SU-DHL-6 (cell line): ENCODE measurements around the gene OR51G2.

Experiments
- EZH2phosphoT487 ChIP-seq: fragments of 200-600 bp; sonication (generic), shearing (Covaris generic); conservative IDR thresholded peaks from 2 replicates; pipeline ENCODE4 v1.6.1; 2018; ENCODE audit warnings: mild to moderate bottlenecking, antibody characterized with exemption, low read length, moderate library complexity, mixed read lengths
- TF ChIP-seq, protein P1 (sequence below): fragments of 200-600 bp; sonication (generic); IDR thresholded peaks from one replicate; pipeline ENCODE4 v1.5.1; 2017; ENCODE audit warnings: antibody characterized with exemption, mild to moderate bottlenecking, low read length, moderate library complexity; ENCODE audit not compliant: insufficient read depth, poor library complexity, severe bottlenecking

DNA sequence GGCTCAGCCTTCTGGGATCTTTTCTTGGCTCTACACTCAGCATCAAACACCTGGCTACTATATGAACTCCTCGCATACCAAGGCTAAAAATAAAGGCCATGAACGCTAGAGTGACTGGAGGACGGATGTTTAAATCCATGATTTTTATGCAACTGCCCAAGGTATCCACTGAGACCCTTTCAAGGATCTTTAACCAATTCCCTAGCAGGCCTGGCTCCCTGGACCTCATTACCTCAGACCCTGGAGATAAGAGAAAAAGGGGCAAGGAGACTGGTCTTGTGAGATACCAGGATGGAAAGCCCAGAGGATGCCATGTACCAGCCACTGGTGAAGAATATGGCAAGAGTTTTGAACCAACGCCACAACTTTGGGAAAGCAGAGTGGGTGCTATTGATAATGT, at the start of gene OR51G2:
- TF ChIP-seq, protein P1, sequence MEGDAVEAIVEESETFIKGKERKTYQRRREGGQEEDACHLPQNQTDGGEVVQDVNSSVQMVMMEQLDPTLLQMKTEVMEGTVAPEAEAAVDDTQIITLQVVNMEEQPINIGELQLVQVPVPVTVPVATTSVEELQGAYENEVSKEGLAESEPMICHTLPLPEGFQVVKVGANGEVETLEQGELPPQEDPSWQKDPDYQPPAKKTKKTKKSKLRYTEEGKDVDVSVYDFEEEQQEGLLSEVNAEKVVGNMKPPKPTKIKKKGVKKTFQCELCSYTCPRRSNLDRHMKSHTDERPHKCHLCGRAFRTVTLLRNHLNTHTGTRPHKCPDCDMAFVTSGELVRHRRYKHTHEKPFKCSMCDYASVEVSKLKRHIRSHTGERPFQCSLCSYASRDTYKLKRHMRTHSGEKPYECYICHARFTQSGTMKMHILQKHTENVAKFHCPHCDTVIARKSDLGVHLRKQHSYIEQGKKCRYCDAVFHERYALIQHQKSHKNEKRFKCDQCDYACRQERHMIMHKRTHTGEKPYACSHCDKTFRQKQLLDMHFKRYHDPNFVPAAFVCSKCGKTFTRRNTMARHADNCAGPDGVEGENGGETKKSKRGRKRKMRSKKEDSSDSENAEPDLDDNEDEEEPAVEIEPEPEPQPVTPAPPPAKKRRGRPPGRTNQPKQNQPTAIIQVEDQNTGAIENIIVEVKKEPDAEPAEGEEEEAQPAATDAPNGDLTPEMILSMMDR = no peak
- no peak for TF ChIP-seq EZH2phosphoT487
